GM10266 (cell line): ENCODE results near the gene IGF2BP1.
"Not testable (repeated sequence)": the region's sequence is repeated elsewhere in the genome, so short reads cannot be mapped to it uniquely, and the experiment has no call there.

Experiments used
- DNase-seq: peaks from one replicate; pipeline ENCODE4 v3.0.0; 2012; ENCODE audit errors: extremely low spot score
- TF ChIP-seq, protein P1 (sequence below): IDR thresholded peaks from 2 replicates; pipeline ENCODE4 v1.5.1; 2012; ENCODE audit warnings: mild to moderate bottlenecking, low read depth; ENCODE audit not compliant: control insufficient read depth, insufficient read depth; ENCODE audit errors: missing control alignments

IGF2BP1 gene

DNA sequence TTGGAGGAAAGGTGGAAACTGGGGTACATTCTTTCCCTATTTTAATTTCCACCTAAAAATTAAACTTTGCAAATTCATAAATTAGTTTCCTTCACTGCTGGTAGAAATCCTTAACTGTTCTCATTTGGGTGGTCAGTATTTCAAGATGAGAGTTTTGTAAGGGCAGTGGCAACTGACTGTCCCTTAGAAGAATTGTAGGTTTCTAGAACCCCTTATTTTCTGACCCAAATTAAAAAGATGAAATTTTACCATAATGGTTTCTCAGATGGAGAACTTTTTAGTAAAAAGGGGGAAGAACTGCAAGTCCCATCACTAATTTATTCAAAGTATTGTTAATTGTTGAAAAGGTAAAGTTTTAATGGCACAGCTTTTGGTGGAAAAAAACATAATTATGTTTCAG, 5.6 kb downstream of the IGF2BP1 start:
- DNase-seq: peak; percentile 6
- TF ChIP-seq, protein P1, sequence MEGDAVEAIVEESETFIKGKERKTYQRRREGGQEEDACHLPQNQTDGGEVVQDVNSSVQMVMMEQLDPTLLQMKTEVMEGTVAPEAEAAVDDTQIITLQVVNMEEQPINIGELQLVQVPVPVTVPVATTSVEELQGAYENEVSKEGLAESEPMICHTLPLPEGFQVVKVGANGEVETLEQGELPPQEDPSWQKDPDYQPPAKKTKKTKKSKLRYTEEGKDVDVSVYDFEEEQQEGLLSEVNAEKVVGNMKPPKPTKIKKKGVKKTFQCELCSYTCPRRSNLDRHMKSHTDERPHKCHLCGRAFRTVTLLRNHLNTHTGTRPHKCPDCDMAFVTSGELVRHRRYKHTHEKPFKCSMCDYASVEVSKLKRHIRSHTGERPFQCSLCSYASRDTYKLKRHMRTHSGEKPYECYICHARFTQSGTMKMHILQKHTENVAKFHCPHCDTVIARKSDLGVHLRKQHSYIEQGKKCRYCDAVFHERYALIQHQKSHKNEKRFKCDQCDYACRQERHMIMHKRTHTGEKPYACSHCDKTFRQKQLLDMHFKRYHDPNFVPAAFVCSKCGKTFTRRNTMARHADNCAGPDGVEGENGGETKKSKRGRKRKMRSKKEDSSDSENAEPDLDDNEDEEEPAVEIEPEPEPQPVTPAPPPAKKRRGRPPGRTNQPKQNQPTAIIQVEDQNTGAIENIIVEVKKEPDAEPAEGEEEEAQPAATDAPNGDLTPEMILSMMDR: no peak

DNA sequence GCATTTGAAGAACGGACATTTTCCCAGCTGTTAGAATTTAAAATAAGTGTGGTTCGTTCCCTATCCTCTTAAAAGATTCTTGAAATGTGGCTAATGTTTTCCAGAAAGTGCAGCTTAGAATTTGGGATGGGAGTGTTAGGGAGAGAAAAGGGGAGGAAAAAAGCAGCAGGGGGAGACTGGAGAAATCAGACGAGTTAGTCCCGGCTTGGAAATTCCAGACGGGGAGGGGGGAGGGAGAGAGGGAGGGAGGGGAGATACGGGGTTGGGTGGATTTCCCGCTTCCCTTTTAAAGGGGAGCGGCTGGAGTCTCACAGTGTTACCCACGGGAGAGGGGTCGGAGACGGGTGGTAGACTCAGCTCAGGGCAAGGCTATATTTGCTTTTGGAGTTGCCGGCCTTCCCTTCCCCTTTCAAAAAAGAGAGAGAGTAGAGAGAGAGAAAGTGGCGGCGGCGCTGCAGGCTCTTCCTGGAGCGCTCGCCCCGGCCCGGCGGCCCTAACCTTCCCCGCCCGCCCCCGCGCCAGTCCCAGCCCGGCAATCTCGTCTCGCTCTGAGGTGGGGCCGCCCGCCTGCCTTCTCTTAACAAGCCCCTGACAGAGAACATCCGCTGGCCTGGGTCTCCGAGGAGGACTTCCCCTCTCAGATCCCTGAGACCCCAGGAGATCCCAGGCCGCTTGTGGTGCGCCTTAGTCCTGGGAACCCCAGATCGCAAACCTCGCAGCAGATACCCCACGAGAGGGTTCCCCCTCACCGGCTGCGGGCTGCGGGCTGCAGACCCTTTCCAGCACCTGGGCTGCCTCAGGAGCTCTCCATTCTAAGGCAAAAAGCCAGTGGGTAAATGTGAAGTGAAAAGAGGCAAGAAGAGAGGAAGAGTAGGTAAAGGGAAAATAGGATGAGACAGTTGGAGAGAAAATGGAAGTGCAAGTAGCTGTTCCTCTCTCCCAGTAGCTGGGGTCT, 6.6 kb downstream of the IGF2BP1 start:
- no peak for DNase-seq
- TF ChIP-seq, protein P1: no peak

DNA sequence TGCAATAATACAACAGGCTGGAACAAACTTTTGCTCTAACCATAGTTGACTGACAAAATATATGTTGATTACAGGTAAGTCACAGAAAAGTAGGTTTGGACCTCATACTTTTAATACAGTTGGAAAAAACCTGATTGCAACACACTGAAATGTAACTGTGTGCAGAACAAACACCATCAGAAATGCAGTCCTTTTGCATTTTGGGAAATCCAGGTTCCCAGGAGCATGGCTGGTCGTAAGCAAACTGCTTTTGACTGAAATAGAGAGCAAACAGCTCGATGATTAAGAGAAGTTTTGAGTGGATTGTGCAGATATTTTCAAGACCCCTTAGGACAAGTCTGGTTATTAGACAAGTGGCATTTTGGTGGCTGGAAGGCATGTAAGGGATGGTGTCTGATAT, 8.0 kb downstream of the IGF2BP1 start:
- TF ChIP-seq, protein P1: no peak
- no peak for DNase-seq

DNA sequence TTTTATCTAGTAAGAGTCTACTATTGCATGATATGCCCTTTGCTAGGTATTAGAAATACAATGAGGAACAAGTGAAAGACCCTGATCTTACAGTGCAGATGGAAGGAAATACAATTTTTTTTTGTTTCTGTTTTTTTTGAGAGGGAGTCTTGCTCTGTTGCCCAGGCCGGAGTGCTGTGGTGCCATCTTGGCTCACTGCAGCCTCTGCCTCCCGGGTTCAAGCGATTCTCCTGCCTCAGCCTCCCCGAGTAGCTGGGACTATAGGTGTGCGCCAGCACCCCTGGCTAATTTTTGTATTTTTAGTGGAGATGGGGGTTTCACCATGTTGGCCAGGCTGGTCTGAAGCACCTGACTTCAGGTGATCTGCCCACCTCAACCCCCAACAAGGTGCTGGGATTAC, 11.7 kb downstream of the IGF2BP1 start:
- DNase-seq: not testable (repeated sequence)

DNA sequence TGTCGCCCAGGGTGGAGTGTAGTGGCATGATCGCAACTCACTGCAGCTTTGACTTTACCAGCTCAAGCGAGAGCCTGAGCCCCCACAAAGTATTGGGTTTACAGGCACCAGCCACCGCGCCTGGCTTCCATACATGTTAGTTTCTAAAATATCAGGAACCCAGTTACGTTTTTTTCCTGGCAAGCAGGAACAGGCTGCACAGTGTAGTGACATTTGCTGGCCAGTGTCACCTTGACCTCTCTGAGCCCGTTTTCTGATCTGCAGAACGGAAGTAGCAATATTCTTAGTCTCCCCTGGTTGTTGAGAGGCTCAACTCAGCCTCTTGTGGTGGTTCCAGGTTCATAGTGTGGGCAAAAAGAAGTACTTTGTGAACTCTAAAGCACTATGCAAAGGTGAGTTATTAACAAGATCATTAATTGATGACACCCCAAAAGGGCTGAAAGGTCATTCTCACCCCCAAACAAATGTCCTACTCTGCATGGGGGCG, 15.6 kb downstream of the IGF2BP1 start:
- DNase-seq: no peak
- TF ChIP-seq, protein P1: no peak

DNA sequence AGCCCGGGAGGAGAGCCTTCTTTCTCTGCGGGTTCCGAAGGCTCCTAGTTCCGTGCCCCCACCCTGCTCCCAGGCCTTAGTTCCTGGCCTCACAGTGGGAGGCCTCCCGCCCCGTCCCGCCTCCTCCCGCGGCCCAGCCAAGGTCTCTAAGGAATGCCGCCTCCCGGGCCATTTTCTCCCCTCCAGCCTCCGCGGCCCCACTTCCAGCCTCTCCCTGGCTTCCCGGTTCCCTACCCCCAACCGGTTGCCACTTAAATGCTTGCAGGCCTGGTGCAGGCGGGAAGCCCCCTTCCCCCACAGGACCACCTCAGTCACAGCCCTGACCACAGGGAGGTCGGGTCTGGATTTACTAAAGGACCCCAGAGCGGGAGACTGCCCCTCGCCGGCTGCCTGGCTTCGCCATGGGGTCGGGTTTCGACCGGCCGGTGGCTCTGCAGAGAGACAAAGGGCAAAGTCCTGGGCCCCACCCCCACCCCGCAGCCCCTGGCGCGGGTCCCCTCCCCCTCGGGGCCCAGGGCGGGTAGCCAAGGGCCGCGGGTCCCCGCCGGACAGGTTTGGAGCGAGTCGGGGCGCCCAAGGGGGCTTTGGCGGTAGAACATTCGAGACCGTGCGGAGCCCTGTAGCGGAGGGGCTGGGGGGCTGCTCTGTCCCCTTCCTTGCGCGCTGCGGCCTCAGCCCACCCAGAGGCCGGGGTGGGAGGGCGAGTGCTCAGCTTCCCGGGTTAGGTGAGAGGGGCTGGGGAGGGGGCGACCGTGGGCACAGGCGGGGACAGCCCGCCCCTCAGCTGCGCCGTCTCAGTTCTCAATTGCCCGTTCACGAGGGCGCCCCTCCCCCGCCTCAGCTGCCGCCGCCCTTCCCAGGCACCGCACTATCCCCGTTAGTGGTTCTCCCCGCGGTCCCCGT, 16.4 kb downstream of the IGF2BP1 start:
- DNase-seq: no peak
- TF ChIP-seq, protein P1: no peak

DNA sequence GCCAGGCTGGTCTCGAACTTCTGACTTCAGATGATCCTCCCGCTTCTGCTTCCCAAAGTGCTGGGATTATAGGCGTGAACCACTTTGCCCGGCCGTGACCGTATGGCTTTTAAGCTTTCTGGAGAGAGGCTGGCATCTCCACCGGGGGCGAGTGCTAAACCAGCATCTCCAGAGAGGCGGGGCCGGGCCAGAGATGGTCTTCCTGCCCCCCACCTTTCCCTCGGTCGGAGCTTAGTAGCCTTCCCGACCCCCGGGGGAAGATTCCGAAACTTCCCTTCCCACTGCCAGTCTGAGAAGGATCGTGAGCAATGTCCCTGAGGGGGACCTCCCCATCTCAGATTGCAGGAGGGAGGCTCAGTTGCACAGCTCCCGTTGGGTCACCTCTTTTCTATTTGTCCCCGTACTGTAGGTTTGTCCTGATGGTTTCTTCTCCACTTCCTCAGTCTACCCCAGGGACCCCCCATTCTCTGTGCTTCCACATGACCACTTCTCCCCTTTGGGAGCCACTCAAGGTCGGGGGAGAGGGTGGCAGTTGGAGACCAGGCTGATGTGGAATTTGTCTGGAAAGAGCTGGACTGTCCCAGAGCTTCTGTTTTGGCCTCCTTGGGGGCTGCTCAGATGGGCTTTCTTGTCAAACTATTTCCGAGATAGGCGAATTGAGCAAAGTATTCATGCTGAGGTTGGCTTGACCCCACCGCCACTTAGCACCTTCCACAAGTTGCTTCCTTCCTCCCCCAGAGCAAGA, 18.2 kb downstream of the IGF2BP1 start:
- TF ChIP-seq, protein P1: no peak
- DNase-seq: no peak
